ENCODE data around the gene CNPY1.

Gene CNPY1

GRCh38 chr7:155509725-155510551 is 36.4 kb downstream of the CNPY1 start:
- DNase-seq: no peak

- DNase-seq: no peak
Measured at GRCh38 chr7:155509359-155509724, 37.0 kb downstream of the CNPY1 start.

GRCh38 chr7:155508376-155509358 is 37.7 kb downstream of the CNPY1 start:
- no peak for DNase-seq

- DNase-seq: no peak
Measured at GRCh38 chr7:155507576-155507975, 38.8 kb downstream of the CNPY1 start.

GRCh38 chr7:155506854-155507337 is 39.5 kb downstream of the CNPY1 start:
- DNase-seq: no peak

- no peak for DNase-seq
Measured at GRCh38 chr7:155505422-155505793, 41.0 kb downstream of the CNPY1 start.

GRCh38 chr7:155497149-155497901 is 49.0 kb downstream of the CNPY1 start:
- no peak for DNase-seq

GRCh38 chr7:155496267-155497005 is 49.9 kb downstream of the CNPY1 start:
- DNase-seq: no peak

- DNase-seq: no peak
Measured at GRCh38 chr7:155495440-155496248, 50.7 kb downstream of the CNPY1 start.

- no peak for DNase-seq
Measured at GRCh38 chr7:155494551-155494950, 51.8 kb downstream of the CNPY1 start.

- DNase-seq: no peak
Measured at GRCh38 chr7:155493744-155494538, 52.4 kb downstream of the CNPY1 start.

GRCh38 chr7:155491812-155492211 is 54.5 kb downstream of the CNPY1 start:
- DNase-seq: no peak

GRCh38 chr7:155490697-155491628 is 55.4 kb downstream of the CNPY1 start:
- peak; percentile 71 for DNase-seq

GRCh38 chr7:155489862-155490696 is 56.3 kb downstream of the CNPY1 start:
- DNase-seq: no peak

GRCh38 chr7:155489158-155489840 is 57.1 kb downstream of the CNPY1 start:
- no peak for DNase-seq

- no peak for DNase-seq
Measured at GRCh38 chr7:155488483-155489127, 57.8 kb downstream of the CNPY1 start.
